Loucy (cell line): ENCODE measurements around the gene SORCS1.

Experiments used
- H2AFZ ChIP-seq: fragments of 200-600 bp; sonication (generic); 2 replicates; pipeline ENCODE4 v1.6.0; 2016; ENCODE audit warnings: antibody characterized with exemption, mild to moderate bottlenecking, low read length, moderate library complexity
- H3F3A ChIP-seq: fragments of 200-600 bp; 2 replicates; pipeline ENCODE4 v1.6.0; 2016; ENCODE audit warnings: antibody characterized with exemption, low read depth, mild to moderate bottlenecking
- H3K27me3 ChIP-seq: fragments of 200-600 bp; sonication (generic); 2 replicates; pipeline ENCODE4 v1.6.1; 2014; ENCODE audit warnings: low read length, mild to moderate bottlenecking; ENCODE audit not compliant: insufficient read depth, poor library complexity, severe bottlenecking
- H3K36me3 ChIP-seq: fragments of 200-600 bp; sonication (generic); 2 replicates; pipeline ENCODE4 v1.6.1; 2016; ENCODE audit warnings: low read length; ENCODE audit not compliant: insufficient read depth
- H3K4me1 ChIP-seq: fragments of 200-600 bp; sonication (generic); 2 replicates; pipeline ENCODE4 v1.5.1; 2014; ENCODE audit warnings: low read length, mild to moderate bottlenecking; ENCODE audit not compliant: insufficient read depth, poor library complexity, severe bottlenecking
- H3K4me2 ChIP-seq: fragments of 200-600 bp; sonication (generic); 2 replicates; pipeline ENCODE4 v1.6.0; 2014; ENCODE audit warnings: antibody characterized with exemption, low read length, low read depth, mild to moderate bottlenecking; ENCODE audit not compliant: poor library complexity, severe bottlenecking
- H3K4me3 ChIP-seq: fragments of 200-600 bp; sonication (generic); 2 replicates; pipeline ENCODE4 v1.5.1; 2014; ENCODE audit warnings: low read length, mild to moderate bottlenecking, mixed read lengths; ENCODE audit not compliant: poor library complexity, severe bottlenecking
- H3K79me2 ChIP-seq: fragments of 200-600 bp; sonication (generic); 2 replicates; pipeline ENCODE4 v1.6.1; 2014; ENCODE audit warnings: low read length; ENCODE audit not compliant: insufficient read depth
- H3K9ac ChIP-seq: fragments of 200-600 bp; sonication (generic); 2 replicates; pipeline ENCODE4 v1.6.0; 2014; ENCODE audit warnings: mild to moderate bottlenecking, low read depth, low read length, moderate library complexity; ENCODE audit not compliant: poor library complexity, severe bottlenecking
- H3K9me2 ChIP-seq: fragments of 200-600 bp; sonication (generic); replicated peaks from 2 replicates; pipeline ENCODE4 v1.6.1; 2016; ENCODE audit warnings: low read depth, low read length, mixed read lengths
- H3K9me3 ChIP-seq: fragments of 200-600 bp; sonication (generic); 2 replicates; pipeline ENCODE4 v1.6.1; 2014; ENCODE audit warnings: mild to moderate bottlenecking, antibody characterized with exemption, low read length, low read depth; ENCODE audit not compliant: insufficient read depth
- H4K20me1 ChIP-seq: fragments of 200-600 bp; sonication (generic); 2 replicates; pipeline ENCODE4 v1.6.0; 2014; ENCODE audit warnings: antibody characterized with exemption, low read length, mild to moderate bottlenecking; ENCODE audit not compliant: insufficient read depth, poor library complexity, severe bottlenecking
- EZH2phosphoT487 ChIP-seq: fragments of 200-600 bp; IDR thresholded peaks from 2 replicates; pipeline ENCODE4 v1.6.1; 2018; ENCODE audit warnings: antibody characterized with exemption, mild to moderate bottlenecking, moderate library complexity, borderline replicate concordance
- TF ChIP-seq, protein P1 (sequence below): fragments of 200-600 bp; sonication (generic); conservative IDR thresholded peaks from 2 replicates; pipeline ENCODE4 v1.5.1; 2014; ENCODE audit warnings: mild to moderate bottlenecking, antibody characterized with exemption, low read length

The SORCS1 gene

DNA sequence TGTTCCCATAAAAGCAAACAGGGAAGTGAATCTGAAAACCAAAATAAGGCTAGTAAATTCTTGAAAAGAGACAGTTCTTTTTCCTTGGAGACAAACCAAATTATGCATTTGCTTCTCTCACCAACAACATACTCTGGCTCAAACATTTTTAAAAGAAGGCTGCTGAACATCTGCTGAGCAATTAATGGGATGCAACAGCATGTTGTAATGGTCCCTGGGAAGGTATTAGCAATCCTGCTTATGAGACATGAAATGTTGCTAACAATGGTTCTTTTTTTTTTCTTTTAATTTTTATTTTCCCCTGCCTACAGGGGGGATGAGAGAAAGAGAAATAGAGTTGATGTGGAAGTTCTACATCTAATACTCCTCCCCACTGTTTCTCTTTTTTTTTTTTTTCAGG, 572.1 kb downstream of the SORCS1 start:
- Histone ChIP-seq H3K4me2 (no peak overlapping the region), H3K4me3 (no peak overlapping the region)

DNA sequence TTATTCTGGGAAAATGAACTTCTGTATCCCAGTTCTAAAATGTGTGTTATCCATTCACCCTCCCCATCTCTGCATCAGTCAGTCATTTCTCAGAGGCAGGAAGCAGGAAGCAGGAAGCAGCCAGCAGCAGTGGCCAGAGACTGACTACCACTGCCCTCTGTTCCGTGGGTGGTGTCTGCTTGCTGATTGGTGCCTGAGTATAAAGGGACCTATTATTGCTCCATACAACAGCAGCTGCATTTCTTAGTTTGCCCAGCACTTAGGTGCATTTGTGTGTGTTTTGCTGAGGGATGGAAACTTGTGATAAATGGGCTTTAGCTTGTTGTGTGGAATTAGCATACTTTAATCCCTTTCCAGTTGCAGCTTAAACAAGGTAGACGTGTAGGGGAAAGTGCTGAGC, 582.2 kb downstream of the SORCS1 start:
- Histone ChIP-seq H3K9me3 (no peaks in the 10 kb centered on the region), H3K36me3 (no peaks in the 10 kb centered on the region), H3F3A (no peaks in the 10 kb centered on the region), H2AFZ (peak overlapping the region; percentile 30; the same call in 1 of the 2 replicates), H3K4me1 (no peaks in the 10 kb centered on the region), H3K9me2 (no peaks in the 10 kb centered on the region), H4K20me1 (no peaks in the 10 kb centered on the region), H3K79me2 (no peaks in the 10 kb centered on the region), H3K9ac (no peak overlapping the region), H3K27me3 (no peaks in the 10 kb centered on the region), H3K4me2 (no peak overlapping the region), H3K4me3 (no peak overlapping the region)
- TF ChIP-seq, protein P1, sequence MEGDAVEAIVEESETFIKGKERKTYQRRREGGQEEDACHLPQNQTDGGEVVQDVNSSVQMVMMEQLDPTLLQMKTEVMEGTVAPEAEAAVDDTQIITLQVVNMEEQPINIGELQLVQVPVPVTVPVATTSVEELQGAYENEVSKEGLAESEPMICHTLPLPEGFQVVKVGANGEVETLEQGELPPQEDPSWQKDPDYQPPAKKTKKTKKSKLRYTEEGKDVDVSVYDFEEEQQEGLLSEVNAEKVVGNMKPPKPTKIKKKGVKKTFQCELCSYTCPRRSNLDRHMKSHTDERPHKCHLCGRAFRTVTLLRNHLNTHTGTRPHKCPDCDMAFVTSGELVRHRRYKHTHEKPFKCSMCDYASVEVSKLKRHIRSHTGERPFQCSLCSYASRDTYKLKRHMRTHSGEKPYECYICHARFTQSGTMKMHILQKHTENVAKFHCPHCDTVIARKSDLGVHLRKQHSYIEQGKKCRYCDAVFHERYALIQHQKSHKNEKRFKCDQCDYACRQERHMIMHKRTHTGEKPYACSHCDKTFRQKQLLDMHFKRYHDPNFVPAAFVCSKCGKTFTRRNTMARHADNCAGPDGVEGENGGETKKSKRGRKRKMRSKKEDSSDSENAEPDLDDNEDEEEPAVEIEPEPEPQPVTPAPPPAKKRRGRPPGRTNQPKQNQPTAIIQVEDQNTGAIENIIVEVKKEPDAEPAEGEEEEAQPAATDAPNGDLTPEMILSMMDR = no peak
- TF ChIP-seq EZH2phosphoT487 = no peak

More for the DNA sequence above, 572.1 kb downstream of the SORCS1 start:
- Histone ChIP-seq H3F3A (no peaks in the 10 kb centered on the region), H3K9ac (no peak overlapping the region), H3K27me3 (no peaks in the 10 kb centered on the region), H4K20me1 (no peaks in the 10 kb centered on the region), H2AFZ (no peak overlapping the region), H3K36me3 (no peaks in the 10 kb centered on the region), H3K9me3 (no peaks in the 10 kb centered on the region), H3K9me2 (no peaks in the 10 kb centered on the region), H3K79me2 (no peaks in the 10 kb centered on the region), H3K4me1 (no peaks in the 10 kb centered on the region)
- TF ChIP-seq EZH2phosphoT487 = no peak
- TF ChIP-seq, protein P1 = no peak

DNA sequence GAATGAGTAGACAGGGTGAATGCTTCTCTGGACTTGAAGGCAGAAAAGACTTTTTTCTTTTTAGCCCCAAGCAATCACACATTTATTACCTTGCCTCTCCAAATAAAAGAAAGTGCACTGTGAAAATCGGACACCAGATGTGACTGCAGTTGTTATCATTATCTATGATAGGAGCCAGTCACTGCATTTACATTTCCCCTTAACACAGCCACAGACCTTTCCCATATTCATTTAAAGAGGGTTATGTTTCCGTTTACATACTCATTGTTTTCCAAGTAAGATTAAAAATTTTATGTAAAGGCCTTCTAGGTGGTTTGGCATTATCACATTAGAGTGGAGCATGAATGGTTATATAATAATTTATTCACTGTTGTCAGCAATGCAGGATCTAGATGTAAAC, 586.8 kb downstream of the SORCS1 start:
- H3K9ac ChIP-seq = no peak overlapping the region
- no peak overlapping the region for H2AFZ ChIP-seq
- H4K20me1 ChIP-seq = no peaks in the 10 kb centered on the region
- H3K9me2 ChIP-seq = no peaks in the 10 kb centered on the region
- H3K4me2 ChIP-seq = no peak overlapping the region
- TF ChIP-seq EZH2phosphoT487 = no peak
- TF ChIP-seq, protein P1 = no peak
- no peaks in the 10 kb centered on the region for H3F3A ChIP-seq
- no peaks in the 10 kb centered on the region for H3K27me3 ChIP-seq
- H3K36me3 ChIP-seq = no peaks in the 10 kb centered on the region
- no peaks in the 10 kb centered on the region for H3K79me2 ChIP-seq
- no peak overlapping the region for H3K4me3 ChIP-seq
- H3K4me1 ChIP-seq = no peaks in the 10 kb centered on the region
- H3K9me3 ChIP-seq = no peaks in the 10 kb centered on the region
